NCI-H2171 (cell line): ENCODE data around the gene CPNE4.

Source experiments
- DNase-seq: peaks from one replicate; lab custom pipeline; 2025; lab: John Stamatoyannopoulos, UW

CPNE4 gene

DNA sequence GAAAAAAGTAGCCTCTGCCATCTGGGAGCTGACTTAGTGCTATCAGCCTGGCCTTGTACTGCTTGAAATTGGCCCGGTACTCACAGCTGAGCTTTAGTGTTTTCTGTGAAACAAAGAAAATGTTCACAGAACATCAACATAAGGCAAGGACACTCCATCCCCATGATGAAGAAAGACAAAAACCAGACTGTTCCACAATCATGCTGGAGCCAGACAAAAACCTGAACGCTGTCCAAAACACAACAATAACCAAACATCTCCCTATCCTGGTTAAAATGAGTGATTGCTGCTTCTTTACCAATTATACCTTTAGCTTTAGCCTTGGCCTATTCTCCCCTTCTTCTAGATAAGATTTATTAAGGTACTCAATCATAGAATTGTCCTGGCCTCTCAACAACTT, 153.9 kb downstream of the CPNE4 start:
- DNase-seq: no peak

DNA sequence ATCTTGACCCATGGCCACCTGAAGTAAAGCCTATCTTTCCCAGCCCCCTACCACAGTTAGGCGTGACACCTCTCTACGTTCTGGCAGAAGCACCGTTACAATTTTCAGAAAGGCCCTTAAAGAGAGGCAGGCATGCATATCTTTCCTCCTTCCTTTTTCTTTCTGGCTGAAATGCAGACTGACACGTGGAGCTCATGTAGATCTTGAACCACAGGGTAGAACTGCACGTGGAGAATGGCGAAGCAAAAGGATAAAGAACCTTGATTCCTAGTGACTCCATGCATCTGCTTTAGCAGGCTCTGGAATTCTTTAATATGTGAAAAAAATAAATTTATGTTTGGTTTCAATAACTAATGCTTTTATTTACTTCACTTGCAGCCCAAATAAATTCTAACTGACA, 166.6 kb downstream of the CPNE4 start:
- DNase-seq: no peak

DNA sequence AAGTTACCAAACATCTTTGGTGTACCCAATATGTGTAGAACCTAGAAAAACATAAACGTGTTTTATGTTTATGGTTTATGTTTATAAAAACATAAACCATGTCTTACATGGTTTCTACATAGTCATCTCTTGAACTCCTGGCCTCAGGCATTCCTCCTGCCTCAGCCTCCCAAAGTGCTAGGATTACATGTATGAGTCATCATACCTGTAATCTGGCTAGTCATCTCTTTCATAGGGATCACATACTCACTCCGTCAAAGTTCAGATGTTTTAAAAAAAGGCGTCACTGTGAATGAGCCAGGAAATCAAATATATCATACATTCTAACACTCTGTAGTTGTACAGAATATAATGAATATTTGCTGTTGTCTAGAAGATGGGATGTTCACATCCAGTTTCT, 178.6 kb downstream of the CPNE4 start:
- DNase-seq: no peak

DNA sequence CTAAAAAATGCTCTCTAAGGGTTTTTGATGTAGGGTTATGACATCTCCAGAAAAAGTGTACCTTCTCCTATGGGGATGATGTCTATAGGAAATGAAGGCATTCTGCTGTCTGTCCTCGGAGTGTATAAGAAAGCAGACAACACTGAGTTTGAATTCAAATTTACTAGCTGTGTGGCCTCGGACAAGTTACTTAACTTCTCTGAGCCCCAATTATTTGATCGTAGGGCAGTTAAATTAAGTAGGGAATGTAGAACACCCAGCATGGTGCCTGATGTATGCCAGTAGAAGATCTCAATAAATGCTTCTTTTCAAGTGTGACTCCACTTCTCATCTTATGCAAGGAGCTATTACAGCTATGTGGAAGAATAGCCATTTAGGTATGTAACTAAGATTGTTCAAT, 184.6 kb downstream of the CPNE4 start:
- no peak for DNase-seq

DNA sequence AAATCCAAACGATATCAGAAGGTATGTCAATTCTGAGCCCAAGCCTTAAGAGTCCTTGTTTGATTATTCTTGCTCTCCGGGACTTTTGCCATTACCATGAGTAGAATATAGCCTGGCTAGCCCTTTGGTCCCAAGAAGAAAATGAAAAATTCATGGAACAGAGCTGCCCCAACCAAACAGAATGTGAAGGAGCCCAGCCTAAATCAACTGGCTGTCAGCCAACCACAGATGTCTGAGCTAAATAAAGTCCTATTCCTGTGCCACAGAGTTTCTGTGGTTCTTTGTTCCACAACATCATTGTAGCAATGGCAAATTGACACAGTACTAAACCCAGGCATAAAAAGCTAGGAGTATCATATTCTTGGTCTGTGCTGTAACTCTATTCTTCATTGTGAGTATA, 185.2 kb downstream of the CPNE4 start:
- no peak for DNase-seq

DNA sequence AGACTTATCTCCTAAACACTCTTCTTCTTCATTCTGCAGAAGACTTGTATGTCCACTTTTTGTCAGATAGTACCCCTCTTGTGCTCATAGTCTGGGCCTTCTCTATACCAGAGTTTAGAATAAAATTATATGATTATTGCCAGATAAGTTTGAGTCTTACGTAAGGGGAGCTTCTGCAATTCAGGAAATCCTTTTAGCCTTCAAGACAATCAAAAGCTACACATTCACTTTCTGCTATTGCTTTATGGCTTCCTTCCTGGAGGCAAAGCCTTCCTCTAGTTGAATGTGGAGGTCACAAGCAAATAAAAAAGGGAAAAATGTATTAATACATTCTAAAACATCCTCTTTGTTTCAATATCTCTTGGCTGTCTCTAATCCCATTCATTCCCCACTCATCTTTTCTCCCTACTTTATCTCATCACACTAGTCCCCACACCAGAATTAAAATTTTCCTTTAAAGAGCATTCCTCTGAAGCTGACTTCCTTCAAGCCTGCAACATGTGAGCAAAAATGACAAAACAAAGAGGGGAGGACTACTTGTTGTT, 186.8 kb downstream of the CPNE4 start:
- no peak for DNase-seq

DNA sequence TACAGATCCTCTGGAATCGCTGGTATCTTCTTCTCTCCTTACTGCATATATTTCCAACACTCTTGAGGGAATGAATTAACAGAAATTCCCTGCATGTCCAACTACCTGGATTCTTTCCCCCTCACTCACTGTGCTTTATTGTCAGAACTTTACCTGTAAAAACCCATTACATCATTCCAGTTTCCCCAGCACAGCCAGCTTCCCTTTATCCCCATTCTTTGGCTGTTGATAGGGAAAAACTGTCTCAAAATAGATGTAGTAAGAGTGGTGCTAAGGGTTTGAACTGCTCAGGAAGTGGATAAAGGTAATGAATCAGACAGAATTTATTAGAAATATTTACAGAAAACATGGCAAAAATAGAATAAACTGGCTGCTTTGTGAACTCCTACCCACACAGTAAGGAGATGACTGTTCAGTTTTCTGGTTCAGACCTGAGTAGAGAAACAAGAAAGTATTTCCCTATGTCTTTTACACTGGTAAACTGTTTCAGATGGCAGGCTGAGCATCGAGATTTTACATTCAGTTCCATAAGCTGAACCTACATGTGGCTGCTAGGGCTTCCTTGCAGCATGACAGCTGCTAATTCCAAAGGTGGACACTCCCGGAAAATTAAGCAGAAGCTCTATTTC, 188.4 kb downstream of the CPNE4 start:
- no peak for DNase-seq

DNA sequence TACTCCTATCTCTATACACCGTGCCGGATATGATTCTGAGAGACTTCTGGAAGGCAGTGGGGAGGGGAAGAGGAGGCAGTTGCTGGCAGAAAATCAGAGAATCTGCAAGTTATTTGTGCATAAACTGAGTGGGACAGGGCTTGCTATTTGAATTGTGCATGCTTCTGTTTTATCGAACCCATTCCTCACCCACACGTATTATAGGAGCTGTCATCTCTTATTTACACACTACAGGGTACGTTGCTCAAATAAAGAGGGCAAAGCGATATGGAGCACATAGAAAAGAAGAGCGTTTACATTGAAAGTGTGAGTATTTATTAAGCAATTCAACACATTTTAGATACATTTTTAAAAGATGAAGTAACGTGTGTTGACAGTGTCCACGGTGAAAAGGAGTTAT, 191.6 kb downstream of the CPNE4 start:
- DNase-seq: no peak

DNA sequence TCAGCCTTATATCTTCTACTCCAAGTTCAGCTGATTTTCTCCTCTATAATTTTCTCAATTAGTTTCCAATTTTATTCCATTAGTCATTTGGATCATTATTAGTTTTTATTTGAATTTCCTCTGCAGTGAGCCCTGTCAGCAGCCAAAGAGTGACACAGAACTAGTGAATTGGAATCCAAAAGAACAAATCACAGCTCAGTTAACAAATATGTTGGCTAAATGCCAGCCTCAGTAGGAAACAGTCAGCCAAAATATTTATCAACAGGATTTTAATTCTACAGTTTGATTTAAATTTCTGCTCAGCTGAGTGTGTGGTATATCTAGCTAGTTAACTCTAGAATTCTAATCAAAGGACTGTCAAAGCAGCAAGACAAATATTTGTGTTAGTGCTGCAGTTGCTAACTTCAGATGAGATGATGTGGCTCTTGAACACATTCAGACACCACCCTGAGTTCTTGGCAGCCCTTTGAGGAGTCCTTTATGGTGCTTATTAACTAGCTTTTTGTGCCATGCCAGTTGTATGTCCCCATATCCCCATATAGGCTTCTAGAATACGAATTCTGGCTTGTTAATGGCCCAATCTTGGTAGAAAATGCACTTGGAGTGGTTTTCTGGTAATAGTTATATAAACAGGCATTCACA, 194.5 kb downstream of the CPNE4 start:
- no peak for DNase-seq

DNA sequence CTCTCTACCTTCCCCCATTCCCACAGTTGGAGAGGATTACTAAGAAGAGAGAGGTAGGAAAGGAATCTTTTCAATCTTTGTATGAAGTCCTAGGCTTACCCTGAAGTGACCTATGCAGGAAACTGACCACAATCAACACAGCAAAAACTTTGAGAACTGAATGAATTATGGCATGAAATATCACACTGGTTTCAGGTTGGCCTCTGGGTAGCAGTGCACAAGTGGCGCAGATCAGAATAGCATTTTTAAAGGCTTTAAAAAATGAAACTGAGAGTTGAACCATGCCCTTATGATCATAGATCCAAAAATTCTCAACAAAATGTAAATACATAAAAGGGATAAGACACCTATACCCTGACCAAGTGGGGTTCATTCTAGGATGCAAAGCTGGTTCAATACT, 198.9 kb downstream of the CPNE4 start:
- no peak for DNase-seq

DNA sequence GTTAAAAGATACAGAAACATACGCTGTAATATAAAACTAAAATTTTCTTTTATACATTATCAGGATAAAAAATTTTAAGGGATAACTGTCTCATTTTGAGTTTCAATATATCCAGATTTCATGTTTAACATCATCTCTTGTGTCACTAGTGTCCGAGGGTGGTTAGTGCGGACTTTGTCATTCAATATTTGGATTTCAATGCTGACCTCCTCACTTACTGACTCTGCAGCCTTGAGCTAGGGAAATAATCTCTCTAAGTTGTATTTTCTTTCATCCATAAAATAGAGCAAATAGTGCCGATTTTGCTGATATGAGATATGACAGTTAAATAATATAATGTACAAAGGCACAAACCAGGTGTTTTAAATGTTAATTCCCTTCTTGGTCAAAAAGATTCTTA, 203.2 kb downstream of the CPNE4 start:
- no peak for DNase-seq

DNA sequence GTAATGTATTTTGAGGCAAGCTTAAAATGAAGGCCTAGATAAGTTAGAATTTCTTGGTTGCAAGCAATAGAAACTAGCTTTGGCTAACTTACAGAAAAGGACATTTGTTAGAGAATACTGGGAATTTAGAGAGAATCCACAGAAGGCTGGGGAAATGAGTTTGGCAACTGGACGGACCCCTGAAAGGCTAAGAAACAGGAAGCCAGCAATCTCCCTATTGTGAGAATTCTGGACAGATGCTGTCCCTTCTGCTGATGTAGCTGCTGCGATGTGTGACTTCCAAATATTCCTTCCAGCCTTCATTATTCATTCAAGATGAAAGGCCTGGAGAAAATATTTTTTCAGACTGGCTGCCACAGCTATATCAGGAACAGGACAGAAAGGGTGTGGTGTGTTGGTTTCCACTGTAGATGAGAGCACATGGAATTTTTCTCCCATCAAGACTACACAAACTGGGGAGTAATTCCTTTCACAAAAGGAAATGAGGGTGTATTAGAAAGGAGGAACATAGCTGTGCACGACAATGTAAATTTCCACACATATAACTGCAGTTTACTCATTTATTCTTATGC, 213.5 kb downstream of the CPNE4 start:
- DNase-seq: no peak

DNA sequence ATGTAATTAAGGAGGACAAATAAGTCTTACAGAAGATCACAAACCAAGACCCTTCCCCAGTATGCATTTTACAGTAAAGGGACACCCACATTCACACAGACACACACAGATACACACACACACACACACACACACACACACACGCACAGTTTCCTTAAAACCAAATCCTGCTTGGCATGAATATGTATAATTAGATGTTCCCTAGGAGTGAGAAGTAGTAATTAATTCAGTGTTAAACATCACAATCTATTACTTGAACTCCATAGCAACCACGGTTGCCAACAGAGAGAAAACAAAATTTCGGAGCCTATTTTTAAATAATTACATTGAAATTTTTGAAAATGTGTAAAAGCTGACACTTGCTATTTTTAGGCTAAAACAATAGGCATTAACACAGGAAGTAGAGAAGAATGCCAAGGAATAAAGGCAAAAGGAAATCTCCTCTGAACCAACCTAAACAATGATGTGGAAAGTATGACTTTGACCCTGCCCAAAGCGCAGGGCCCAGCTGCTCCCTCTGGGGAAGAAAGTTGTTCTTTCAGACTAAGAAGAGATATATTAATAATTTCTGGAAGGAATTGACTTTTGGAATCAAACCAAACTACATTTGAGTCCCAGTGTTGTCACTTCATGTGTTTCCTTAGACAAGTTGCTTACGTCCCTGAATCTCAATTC, 215.3 kb downstream of the CPNE4 start:
- no peak for DNase-seq

DNA sequence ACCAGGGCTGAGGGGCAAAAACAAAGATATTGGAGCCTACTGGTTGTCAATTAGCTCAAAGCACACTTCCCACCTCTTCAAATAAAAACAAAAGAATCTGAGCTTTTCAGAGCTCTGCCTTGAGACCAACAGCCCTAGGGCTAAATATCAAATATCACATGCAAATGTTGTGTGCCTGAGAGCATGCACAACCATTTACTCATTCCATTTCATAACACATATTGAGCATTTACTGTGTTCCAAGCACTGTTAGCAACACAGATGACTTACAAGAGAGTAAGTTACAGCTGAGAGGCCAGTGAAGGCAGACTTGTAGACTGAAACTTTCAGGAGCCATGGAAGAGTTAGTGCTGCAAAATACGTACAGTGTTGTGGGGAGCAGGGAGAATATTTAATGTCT, 222.4 kb downstream of the CPNE4 start:
- DNase-seq: no peak

DNA sequence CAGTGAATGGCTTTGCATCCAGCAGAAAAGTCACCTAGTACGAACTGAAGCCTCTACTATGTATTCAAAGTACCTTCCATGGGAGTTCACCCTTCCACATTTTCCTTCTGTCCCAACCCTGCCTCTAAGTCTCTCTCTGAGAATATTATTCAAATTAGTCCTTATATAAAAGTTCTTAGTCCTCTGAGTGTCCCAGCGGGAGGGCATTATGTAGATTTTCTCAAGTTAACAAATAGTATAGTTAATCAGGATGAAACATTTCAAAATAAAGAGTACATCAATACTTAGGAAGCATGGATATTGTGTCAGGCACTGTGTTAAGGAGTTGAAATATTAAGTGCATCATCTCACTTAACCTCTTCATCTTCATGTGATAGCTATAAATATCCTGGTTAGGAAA, 223.3 kb downstream of the CPNE4 start:
- no peak for DNase-seq

DNA sequence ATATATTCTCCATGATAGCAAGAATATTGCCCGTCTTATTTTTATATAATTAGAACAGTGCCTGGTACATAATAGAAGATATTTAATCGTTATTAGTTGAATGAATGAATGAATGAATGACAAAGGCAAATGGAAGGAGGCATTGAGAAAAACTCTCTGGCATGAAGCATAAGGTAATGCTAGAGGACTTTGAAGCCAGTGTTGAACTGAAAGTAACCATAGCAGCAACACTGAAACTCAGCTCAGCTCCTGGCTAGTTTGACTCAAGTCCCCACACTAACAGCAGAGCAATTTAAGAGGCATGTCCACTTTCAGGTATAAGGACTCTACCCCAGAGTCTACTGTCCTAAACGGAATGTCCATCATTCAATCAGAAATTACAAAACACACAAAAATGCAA, 227.0 kb downstream of the CPNE4 start:
- DNase-seq: no peak

DNA sequence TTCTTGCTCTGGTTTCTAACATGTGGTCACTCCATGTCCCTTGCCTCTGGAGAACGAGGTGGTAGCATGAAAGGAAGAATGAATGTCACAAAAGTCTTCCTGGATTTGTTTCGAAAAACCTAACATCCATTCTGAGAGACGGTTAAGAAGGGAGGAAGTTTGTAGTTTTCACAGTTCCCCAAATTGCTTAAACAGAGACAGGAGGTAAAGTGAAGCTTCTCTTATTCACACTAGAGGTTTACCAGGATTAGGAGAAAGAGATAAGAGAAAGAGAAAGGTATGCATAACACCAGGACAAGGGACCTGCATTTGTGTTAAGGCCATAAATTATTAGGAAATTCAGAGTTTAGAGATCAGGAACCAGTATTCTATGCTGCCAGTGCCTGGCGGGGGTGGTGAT, 228.1 kb downstream of the CPNE4 start:
- DNase-seq: no peak

DNA sequence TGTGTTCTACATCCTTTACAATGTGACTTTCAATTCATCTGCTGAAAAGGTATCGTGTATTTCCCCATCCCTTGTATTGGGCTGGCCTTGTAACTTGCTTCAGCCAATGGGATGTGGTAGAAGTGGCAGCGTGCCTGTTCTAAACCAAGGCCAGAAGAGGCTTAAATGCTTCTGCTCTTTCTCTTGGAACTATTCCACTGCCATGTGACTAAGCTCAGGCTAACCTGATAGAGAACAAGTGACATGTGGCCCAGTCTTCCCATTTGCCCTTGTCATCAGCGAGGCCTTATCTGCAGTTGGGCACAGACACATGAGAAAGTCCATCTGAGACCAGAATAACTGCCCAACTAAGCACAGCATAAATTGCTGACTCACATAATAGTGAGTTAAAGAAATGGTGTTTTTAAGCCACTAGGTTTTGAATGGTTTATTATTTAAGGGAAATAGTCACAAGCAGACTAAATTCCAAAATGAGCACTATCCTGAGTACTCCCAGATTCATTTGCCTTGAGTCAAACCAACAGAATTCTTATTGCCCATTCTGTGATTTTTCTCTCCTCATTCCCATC, 230.2 kb downstream of the CPNE4 start:
- no peak for DNase-seq

DNA sequence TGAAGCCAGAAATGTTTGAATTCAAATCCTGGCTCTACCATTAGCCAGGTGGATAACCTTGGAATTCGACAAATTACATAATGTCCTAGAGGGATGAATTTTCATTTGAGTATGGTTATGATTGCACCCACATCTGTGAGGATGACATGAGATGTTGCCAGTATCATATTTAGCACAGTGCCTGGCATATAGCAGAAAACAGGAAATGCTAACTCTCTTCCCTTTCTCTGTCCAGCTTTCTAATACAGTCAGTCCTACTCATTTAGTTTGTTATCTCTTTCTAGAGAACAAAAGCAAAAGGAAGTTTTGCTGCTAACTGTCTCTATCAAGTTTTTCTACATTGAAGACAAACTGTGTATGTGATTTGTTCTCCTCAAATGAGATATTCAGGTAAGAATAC, 231.7 kb downstream of the CPNE4 start:
- no peak for DNase-seq

DNA sequence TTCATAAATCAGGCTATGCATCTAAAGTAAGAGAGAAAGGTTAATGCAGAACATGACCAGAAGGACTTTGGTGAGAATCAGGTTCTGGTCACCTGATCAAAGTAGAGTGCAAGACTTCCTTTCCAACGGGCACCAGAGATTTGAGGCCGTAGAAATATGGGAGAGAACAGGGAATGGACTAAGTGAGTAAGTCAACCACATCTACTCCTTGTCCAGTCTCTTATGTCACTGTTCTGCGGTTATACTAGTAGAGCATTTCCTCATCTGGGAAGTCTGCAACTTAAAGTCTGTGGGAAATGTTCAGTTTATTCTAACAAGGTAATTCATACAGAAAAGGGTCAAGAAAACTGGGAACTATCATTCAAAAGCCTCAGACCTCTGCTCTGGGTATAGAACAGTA, 232.8 kb downstream of the CPNE4 start:
- no peak for DNase-seq

DNA sequence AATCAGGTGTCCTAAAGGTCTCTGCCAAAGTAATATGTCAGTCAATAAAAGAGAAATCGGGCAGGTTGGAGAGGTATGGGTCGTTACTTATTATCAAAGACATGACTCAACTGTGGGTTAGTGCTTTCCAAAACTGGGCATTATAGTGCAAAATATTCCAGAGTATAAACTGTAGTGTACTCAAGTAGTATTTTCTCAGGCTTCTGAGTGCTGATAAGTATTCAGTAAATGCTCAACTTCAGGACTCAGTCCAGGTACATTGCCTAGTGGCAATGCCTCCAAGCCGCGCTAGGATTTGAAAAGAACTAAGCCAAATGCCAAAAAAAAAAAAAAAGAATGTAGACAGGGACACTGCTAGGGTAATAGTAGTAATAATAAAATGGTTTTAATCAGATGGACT, 233.2 kb downstream of the CPNE4 start:
- DNase-seq: no peak

DNA sequence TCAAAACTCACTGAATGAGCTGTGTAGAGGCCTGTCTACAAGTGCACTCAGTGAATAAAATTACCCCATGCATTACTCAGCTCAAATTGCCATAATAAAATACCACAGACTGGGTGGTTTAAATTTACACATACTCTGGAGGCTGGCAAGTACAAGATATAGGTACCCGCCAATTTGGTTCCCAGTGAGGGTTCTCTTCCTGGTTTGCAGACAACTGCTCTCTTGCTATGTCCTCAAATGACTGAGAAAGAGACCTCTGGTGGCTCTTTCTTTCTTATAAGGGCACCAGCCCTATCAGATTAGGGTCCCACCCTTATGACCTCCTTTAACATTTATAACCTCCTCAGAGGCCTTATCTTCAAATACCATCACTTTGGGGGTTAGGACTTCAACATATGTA, 237.0 kb downstream of the CPNE4 start:
- DNase-seq: no peak
